Nephron progenitor cell (in vitro differentiated cells): ENCODE measurements around the gene CAV1.

Experiments used
- DNase-seq: peaks from one replicate; pipeline ENCODE4 v3.0.0; 2021
- H3K27ac Mint-ChIP-seq: 2 replicates; pipeline ENCODE4 v1.8.0; 2021; ENCODE audit warnings: mild to moderate bottlenecking, moderate library complexity, mixed read lengths
- H3K27me3 Mint-ChIP-seq: 2 replicates; pipeline ENCODE4 v1.8.0; 2021; ENCODE audit warnings: mild to moderate bottlenecking, low read depth, mixed read lengths; ENCODE audit not compliant: poor library complexity
- H3K36me3 Mint-ChIP-seq: 2 replicates; pipeline ENCODE4 v1.8.0; 2021; ENCODE audit warnings: low read depth, mixed read lengths
- H3K4me1 Mint-ChIP-seq: 2 replicates; pipeline ENCODE4 v1.8.0; 2021; ENCODE audit warnings: mixed read lengths
- H3K4me3 Mint-ChIP-seq: 2 replicates; pipeline ENCODE4 v1.8.0; 2021; ENCODE audit warnings: mild to moderate bottlenecking, moderate library complexity, mixed read lengths
- H3K9me3 Mint-ChIP-seq: 2 replicates; pipeline ENCODE4 v1.8.0; 2021; ENCODE audit warnings: mild to moderate bottlenecking, moderate library complexity, mixed read lengths
- CTCF ChIP-seq: fragments of 200-600 bp; sonication (generic); IDR thresholded peaks from 2 replicates; pipeline ENCODE4 v1.5.0; 2021; ENCODE audit warnings: antibody characterized with exemption

CAV1 gene

DNA sequence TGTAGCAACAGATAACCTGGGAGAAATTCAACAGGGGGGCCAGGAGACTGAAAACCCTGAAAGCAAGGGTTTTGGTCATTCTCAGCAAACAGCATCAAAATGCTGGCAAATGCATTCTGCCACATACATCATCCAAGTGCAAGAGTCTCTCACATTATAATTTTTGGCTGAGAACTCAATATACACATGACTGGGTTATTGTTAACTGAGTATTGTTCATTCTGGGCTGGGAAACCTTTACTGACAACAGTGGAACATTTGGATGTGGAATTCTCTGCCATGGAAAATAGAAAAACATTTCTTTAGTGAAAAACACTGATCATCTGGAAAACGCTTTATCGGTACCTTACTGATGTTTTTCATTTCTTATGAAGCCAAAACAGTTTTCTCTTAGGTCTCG lies 74.0 kb downstream of the CAV1 start:
- H3K27ac Mint-ChIP-seq, result no peak overlapping the region
- H3K4me1 Mint-ChIP-seq, result peaks cover 13% of the 10 kb centered on the region
- DNase-seq, result no peak
- no peak for TF ChIP-seq CTCF
- no peaks in the 10 kb centered on the region for H3K36me3 Mint-ChIP-seq
- H3K4me3 Mint-ChIP-seq, result no peak overlapping the region
- peaks cover 4% of the 10 kb centered on the region for H3K27me3 Mint-ChIP-seq
- no peaks in the 10 kb centered on the region for H3K9me3 Mint-ChIP-seq

DNA sequence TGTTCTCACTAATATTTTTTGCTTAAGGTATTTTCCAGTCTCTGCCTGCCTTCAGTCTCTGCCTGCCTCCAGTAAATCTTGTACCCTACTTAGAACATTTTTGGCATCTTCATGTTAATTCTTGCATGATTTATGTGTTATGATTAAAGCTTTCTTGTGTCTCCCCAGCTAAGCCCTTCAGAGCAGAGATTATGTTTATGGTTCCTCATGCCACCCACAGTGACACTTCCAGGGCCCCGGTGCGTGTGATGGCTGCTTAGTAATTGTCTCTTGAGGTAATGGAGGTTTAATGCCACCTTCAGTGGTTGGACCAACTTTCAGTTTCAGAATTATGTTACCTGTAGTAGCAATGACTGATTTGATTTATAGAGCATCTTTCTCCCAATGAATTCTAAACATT lies 76.6 kb downstream of the CAV1 start:
- no peak for DNase-seq

GRCh38 chr7:116607299-116607698 lies 82.5 kb downstream of the CAV1 start:
- H3K4me3 Mint-ChIP-seq, result no peak overlapping the region
- H3K9me3 Mint-ChIP-seq, result no peaks in the 10 kb centered on the region
- H3K4me1 Mint-ChIP-seq, result no peaks in the 10 kb centered on the region
- DNase-seq, result no peak
- H3K36me3 Mint-ChIP-seq, result no peaks in the 10 kb centered on the region
- no peak for TF ChIP-seq CTCF
- H3K27me3 Mint-ChIP-seq, result peaks cover 9% of the 10 kb centered on the region
- H3K27ac Mint-ChIP-seq, result peak overlapping the region; percentile 43

More for the DNA sequence above, 76.6 kb downstream of the CAV1 start:
- Mint-ChIP-seq H3K4me3 (no peak overlapping the region), H3K36me3 (no peaks in the 10 kb centered on the region), H3K9me3 (no peaks in the 10 kb centered on the region), H3K4me1 (peaks cover 7% of the 10 kb centered on the region), H3K27me3 (peaks cover 4% of the 10 kb centered on the region), H3K27ac (no peak overlapping the region)
- no peak for TF ChIP-seq CTCF

DNA sequence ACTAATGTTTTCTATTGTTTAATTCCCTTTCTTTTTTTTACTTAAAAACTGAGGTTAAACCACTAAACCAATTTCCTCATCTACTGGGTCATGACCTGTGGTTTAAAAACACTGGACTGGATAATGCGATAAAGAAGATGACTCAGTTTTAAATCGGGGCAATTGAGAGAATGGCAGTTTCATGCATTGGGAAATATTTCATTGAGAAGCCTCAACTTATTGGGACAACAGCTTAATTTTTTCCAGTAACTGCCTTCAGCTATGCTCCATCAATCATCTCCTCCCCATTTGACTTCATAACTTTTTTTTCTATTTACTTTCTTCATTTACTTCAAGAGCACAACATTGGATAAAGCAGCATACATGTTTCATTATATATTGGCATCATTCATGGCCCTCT lies 85.4 kb downstream of the CAV1 start:
- Mint-ChIP-seq H3K4me1 (peaks cover 18% of the 10 kb centered on the region), H3K27ac (no peak overlapping the region), H3K27me3 (peaks cover 9% of the 10 kb centered on the region), H3K4me3 (no peak overlapping the region), H3K9me3 (no peaks in the 10 kb centered on the region), H3K36me3 (no peaks in the 10 kb centered on the region)
- no peak for DNase-seq
- no peak for TF ChIP-seq CTCF

DNA sequence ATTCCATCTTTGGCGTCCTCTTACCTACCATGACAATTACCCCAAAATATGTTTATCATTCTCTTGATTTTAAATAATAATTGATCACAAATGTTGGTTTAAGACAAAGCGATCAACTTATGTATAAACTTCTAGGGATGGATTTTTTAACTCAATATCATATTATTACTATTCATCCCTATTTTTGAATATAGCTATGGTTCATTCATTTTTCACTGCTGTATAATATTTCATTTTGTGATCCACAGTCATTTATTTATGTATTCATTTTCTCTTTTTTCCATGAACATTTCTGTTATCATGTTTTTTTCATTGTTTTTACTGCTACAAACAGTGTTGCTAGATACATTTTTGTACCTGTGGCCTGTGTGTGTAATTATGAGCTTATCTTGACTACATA lies 85.9 kb downstream of the CAV1 start:
- TF ChIP-seq CTCF, result no peak

More for the DNA sequence above, 85.9 kb downstream of the CAV1 start:
- Mint-ChIP-seq H3K27ac (no peak overlapping the region), H3K4me3 (no peak overlapping the region), H3K36me3 (no peaks in the 10 kb centered on the region), H3K27me3 (peaks cover 9% of the 10 kb centered on the region), H3K9me3 (no peaks in the 10 kb centered on the region), H3K4me1 (peaks cover 21% of the 10 kb centered on the region)
- no peak for DNase-seq
